GM12878 (cell line): Measurements from ENCODE around the gene IL3.

Experiments
- ATF7 ChIP-seq: fragments of 450-650 bp; IDR thresholded peaks from 2 replicates; pipeline ENCODE4 v1.6.1; 2016; ENCODE audit warnings: low read depth, mild to moderate bottlenecking
- POLR2A ChIP-seq: IDR thresholded peaks from 2 replicates; pipeline ENCODE4 v1.6.1; 2011; ENCODE audit warnings: low read depth, mild to moderate bottlenecking, low read length

DNA sequence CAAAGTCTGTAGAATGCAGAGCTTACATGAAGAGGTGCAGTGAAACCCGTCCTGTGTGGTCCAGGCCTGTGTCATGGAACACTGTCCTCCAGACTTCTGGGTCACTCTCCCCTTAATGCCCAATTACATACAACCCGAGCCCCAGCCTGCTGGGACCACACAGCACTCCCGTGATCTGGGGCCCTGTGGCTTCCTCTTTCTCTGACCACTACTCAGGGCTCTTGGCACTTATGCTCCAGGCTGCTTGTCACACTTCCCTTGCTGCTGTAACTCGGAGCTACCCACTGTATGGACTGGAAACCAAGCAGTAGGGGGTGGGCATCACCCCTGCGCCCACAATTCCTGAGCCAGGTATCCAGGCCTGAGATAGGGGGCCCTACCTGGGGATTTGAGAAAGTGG is 10.3 kb upstream of the IL3 start:
- TF ChIP-seq ATF7 (no peak), POLR2A (no peak)
